Activated CD4-positive, alpha-beta memory T cell treated with anti-CD3 and anti-CD28 coated beads for 36 hours (primary cell): Measurements from ENCODE around the gene CELSR3. TPM values are rescaled to one million over a fixed set of nuclear protein-coding genes. Genes with fewer than 3 reads are reported as not detected.
A peak's percentile ranks its signal among the peaks of the same experiment; 100 is the strongest.

ENCODE experiments used
- CTCF ChIA-PET: fragments of 350-600 bp; sonication (Branson Sonifier 250); formaldehyde crosslinking; loops from one replicate; lab custom pipeline; 2021; ENCODE audit warnings: antibody characterized with exemption, inconsistent platforms; lab: Charles Lee
- POLR2A ChIA-PET: fragments of 350-600 bp; sonication (Branson Sonifier 250); formaldehyde crosslinking; loops from one replicate; lab custom pipeline; 2021; ENCODE audit warnings: antibody characterized with exemption; lab: Charles Lee
- DNase-seq: peaks from one replicate; pipeline ENCODE4 v3.0.0-alpha.2; 2020
- H3K27ac Mint-ChIP-seq: one replicate; pipeline ENCODE4 v1.8.0; 2021; ENCODE audit warnings: mixed read lengths
- H3K27me3 Mint-ChIP-seq: one replicate; pipeline ENCODE4 v1.8.0; 2021; ENCODE audit warnings: mixed read lengths
- H3K36me3 Mint-ChIP-seq: one replicate; pipeline ENCODE4 v1.8.0; 2021; ENCODE audit warnings: mixed read lengths
- H3K4me1 Mint-ChIP-seq: one replicate; pipeline ENCODE4 v1.8.0; 2021; ENCODE audit warnings: low read depth, mixed read lengths
- H3K4me3 Mint-ChIP-seq: one replicate; pipeline ENCODE4 v1.8.0; 2021; ENCODE audit warnings: mild to moderate bottlenecking, mixed read lengths
- H3K9me3 Mint-ChIP-seq: one replicate; pipeline ENCODE4 v1.8.0; 2021; ENCODE audit warnings: mixed read lengths
- intact Hi-C: fragments of 100-400 bp; cut with micrococcal nuclease; formaldehyde crosslinking; loops from one replicate; pipeline ENCODE4 v1.15.1; 2023
- total RNA-seq, 2 experiments: library from RNA; stranded (reverse); gene quantifications; one replicate each; pipeline ENCODE4 v1.2.3, GENCODE V29; 2021

CELSR3 gene
- total RNA-seq, 2 experiments from 2014 or later = 6.9 to 7.5 TPM

GRCh38 chr3:48631516-48632448 is 30.9 kb downstream of the CELSR3 start:
- intact Hi-C loops = no loop called here

GRCh38 chr3:48630833-48631232 is 31.9 kb downstream of the CELSR3 start:
- no peak for DNase-seq
- H3K4me3 Mint-ChIP-seq = no peak overlapping the region
- no peaks in the 10 kb centered on the region for H3K9me3 Mint-ChIP-seq
- peaks cover 8% of the 10 kb centered on the region for H3K4me1 Mint-ChIP-seq
- ChIA-PET POLR2A (no interaction called here), CTCF (interaction anchor here (0.8 kb wide), 1 partner anchor 195 kb away, joined by 3 read pairs; no protein-coding TSS in a partner anchor)
- H3K27me3 Mint-ChIP-seq = no peaks in the 10 kb centered on the region
- H3K27ac Mint-ChIP-seq = no peak overlapping the region
- intact Hi-C loops = no loop called here
- peaks cover 24% of the 10 kb centered on the region for H3K36me3 Mint-ChIP-seq

More at GRCh38 chr3:48631516-48632448, 30.9 kb downstream of the CELSR3 start:
- POLR2A ChIA-PET = no interaction called here
- H3K9me3 Mint-ChIP-seq = no peaks in the 10 kb centered on the region
- H3K27me3 Mint-ChIP-seq = no peaks in the 10 kb centered on the region
- DNase-seq = no peak
- no peak overlapping the region for H3K27ac Mint-ChIP-seq
- CTCF ChIA-PET = interaction anchor here (0.8 kb wide), 1 partner anchor 196 kb away, joined by 3 read pairs; no protein-coding TSS in a partner anchor
- H3K4me1 Mint-ChIP-seq = peaks cover 15% of the 10 kb centered on the region
- peaks cover 20% of the 10 kb centered on the region for H3K36me3 Mint-ChIP-seq
- H3K4me3 Mint-ChIP-seq = no peak overlapping the region

- H3K9me3 Mint-ChIP-seq = no peaks in the 10 kb centered on the region
- intact Hi-C loops = no loop called here
- ChIA-PET CTCF (no interaction called here), POLR2A (no interaction called here)
- no peak overlapping the region for H3K4me3 Mint-ChIP-seq
- H3K27me3 Mint-ChIP-seq = no peaks in the 10 kb centered on the region
- peaks cover 7% of the 10 kb centered on the region for H3K4me1 Mint-ChIP-seq
- no peak for DNase-seq
- H3K27ac Mint-ChIP-seq = no peak overlapping the region
- peaks cover 26% of the 10 kb centered on the region for H3K36me3 Mint-ChIP-seq
Observed at GRCh38 chr3:48630407-48630806, 32.3 kb downstream of the CELSR3 start.

GRCh38 chr3:48629894-48630293 is 32.8 kb downstream of the CELSR3 start:
- intact Hi-C loops = no loop called here
- H3K27me3 Mint-ChIP-seq = no peaks in the 10 kb centered on the region
- no peak for DNase-seq
- H3K4me1 Mint-ChIP-seq = peaks cover 8% of the 10 kb centered on the region
- CTCF ChIA-PET = no interaction called here
- no peak overlapping the region for H3K4me3 Mint-ChIP-seq
- POLR2A ChIA-PET = no interaction called here
- H3K36me3 Mint-ChIP-seq = peaks cover 28% of the 10 kb centered on the region
- no peak overlapping the region for H3K27ac Mint-ChIP-seq
- no peaks in the 10 kb centered on the region for H3K9me3 Mint-ChIP-seq

GRCh38 chr3:48628277-48629017 is 34.2 kb downstream of the CELSR3 start:
- no peak for DNase-seq
- intact Hi-C loops = no loop called here
- Mint-ChIP-seq H3K27me3 (no peaks in the 10 kb centered on the region), H3K9me3 (no peaks in the 10 kb centered on the region), H3K4me1 (peaks cover 7% of the 10 kb centered on the region), H3K4me3 (no peak overlapping the region), H3K27ac (no peak overlapping the region), H3K36me3 (peaks cover 30% of the 10 kb centered on the region)
- POLR2A ChIA-PET = interaction anchor here (0.6 kb wide), 1 partner anchor 17 kb away, joined by 3 read pairs; no protein-coding TSS in a partner anchor
- CTCF ChIA-PET = no interaction called here

- Mint-ChIP-seq H3K4me1 (peaks cover 7% of the 10 kb centered on the region), H3K27ac (no peak overlapping the region), H3K36me3 (peaks cover 26% of the 10 kb centered on the region), H3K27me3 (no peaks in the 10 kb centered on the region), H3K4me3 (no peak overlapping the region), H3K9me3 (no peaks in the 10 kb centered on the region)
- intact Hi-C loops = no loop called here
- DNase-seq = no peak
- ChIA-PET CTCF (interaction anchor here (5.0 kb wide), 1 partner anchor 10 kb away, joined by 26 read pairs; the partner anchor contains the start of gene SLC26A6), POLR2A (interaction anchor here (1.0 to 1.1 kb wide), 2 partner anchors 10 to 12 kb away, joined by 3 read pairs; partner anchors contain the start of gene SLC26A6)
Observed at GRCh38 chr3:48625600-48625999, 37.1 kb downstream of the CELSR3 start.

GRCh38 chr3:48624767-48625166 is 37.9 kb downstream of the CELSR3 start:
- DNase-seq = no peak
- Mint-ChIP-seq H3K9me3 (no peaks in the 10 kb centered on the region), H3K4me1 (peaks cover 7% of the 10 kb centered on the region), H3K27ac (no peak overlapping the region), H3K4me3 (no peak overlapping the region), H3K36me3 (peaks cover 22% of the 10 kb centered on the region), H3K27me3 (no peaks in the 10 kb centered on the region)
- CTCF ChIA-PET = interaction anchor here (1.9 to 5.0 kb wide), 2 partner anchors 11 to 15 kb away, joined by 5 to 26 read pairs; partner anchors contain the start of genes SLC26A6 and UQCRC1
- POLR2A ChIA-PET = interaction anchor here (1.0 to 1.1 kb wide), 2 partner anchors 11 kb away, joined by 3 read pairs; partner anchors contain the start of gene SLC26A6
- intact Hi-C loops = no loop called here

- intact Hi-C loops = no loop called here
- H3K9me3 Mint-ChIP-seq = peaks cover 1% of the 10 kb centered on the region
- H3K27me3 Mint-ChIP-seq = no peaks in the 10 kb centered on the region
- H3K4me1 Mint-ChIP-seq = peaks cover 7% of the 10 kb centered on the region
- DNase-seq = no peak
- H3K36me3 Mint-ChIP-seq = peaks cover 20% of the 10 kb centered on the region
- H3K4me3 Mint-ChIP-seq = no peak overlapping the region
- no peak overlapping the region for H3K27ac Mint-ChIP-seq
- POLR2A ChIA-PET = interaction anchor here (1.4 kb wide), 1 partner anchor 9 kb away, joined by 3 read pairs; no protein-coding TSS in a partner anchor
- CTCF ChIA-PET = interaction anchor here (1.9 to 5.0 kb wide), 2 partner anchors 11 to 15 kb away, joined by 5 to 26 read pairs; partner anchors contain the start of genes SLC26A6 and UQCRC1
Observed at GRCh38 chr3:48623851-48624547, 38.7 kb downstream of the CELSR3 start.

GRCh38 chr3:48621461-48621869 is 41.2 kb downstream of the CELSR3 start, which contains the start of gene TMEM89:
TMEM89 (minus strand) TSS chr3:48621769; CDS start chr3:48621756, 13 bp downstream.
- intact Hi-C loops = no loop called here
- Mint-ChIP-seq H3K36me3 (peaks cover 18% of the 10 kb centered on the region), H3K27ac (no peak within 1 kb of the TSS), H3K9me3 (peaks cover 23% of the 10 kb centered on the region), H3K4me3 (no peak within 1 kb of the TSS), H3K4me1 (peaks cover 7% of the 10 kb centered on the region), H3K27me3 (no peaks in the 10 kb centered on the region)
- no peak for DNase-seq
- ChIA-PET POLR2A (no interaction called here), CTCF (interaction anchor here (5.0 kb wide), 1 partner anchor 14 kb away, joined by 26 read pairs; the partner anchor contains the start of gene SLC26A6)

GRCh38 chr3:48619541-48620524 is 42.9 kb downstream of the CELSR3 start:
- Mint-ChIP-seq H3K4me1 (peaks cover 11% of the 10 kb centered on the region), H3K27ac (peak overlapping the region; percentile 8), H3K36me3 (peaks cover 14% of the 10 kb centered on the region), H3K27me3 (no peaks in the 10 kb centered on the region), H3K4me3 (no peak overlapping the region), H3K9me3 (peaks cover 23% of the 10 kb centered on the region)
- DNase-seq = no peak
- POLR2A ChIA-PET = no interaction called here
- CTCF ChIA-PET = interaction anchor here (0.9 to 1.0 kb wide), 2 partner anchors 16 to 120 kb away, joined by 3 to 4 read pairs; partner anchors contain the start of gene SLC26A6
- intact Hi-C loops = no loop called here
